Trophoblast cell (in vitro differentiated cells and primary cell): ENCODE results near the gene TNFSF9.

Source experiments
- DNase-seq, 2 donors: peaks; one replicate each; pipeline ENCODE4 v3.0.0-alpha.2; 2016
- H2AFZ ChIP-seq: 2 replicates; pipeline ENCODE4 v1.6.1; 2013; ENCODE audit warnings: low read length, moderate library complexity, mild to moderate bottlenecking; ENCODE audit not compliant: insufficient read depth, poor library complexity
- H2AK5ac ChIP-seq: 2 replicates; pipeline ENCODE4 v1.6.1; 2013; ENCODE audit warnings: mild to moderate bottlenecking, low read length
- H2BK120ac ChIP-seq: 2 replicates; pipeline ENCODE4 v1.6.1; 2013; ENCODE audit warnings: low read length, mild to moderate bottlenecking, moderate library complexity; ENCODE audit not compliant: insufficient read depth, poor library complexity
- H2BK12ac ChIP-seq: 2 replicates; pipeline ENCODE4 v1.6.1; 2013; ENCODE audit warnings: mild to moderate bottlenecking, low read length, moderate library complexity
- H2BK5ac ChIP-seq: 2 replicates; pipeline ENCODE4 v1.6.1; 2013; ENCODE audit warnings: low read length, low read depth, moderate library complexity, mild to moderate bottlenecking; ENCODE audit not compliant: poor library complexity
- H3K14ac ChIP-seq: 2 replicates; pipeline ENCODE4 v1.6.1; 2013; ENCODE audit warnings: mild to moderate bottlenecking, low read length
- H3K18ac ChIP-seq: 2 replicates; pipeline ENCODE4 v1.6.1; 2013; ENCODE audit warnings: mild to moderate bottlenecking, low read length
- H3K23ac ChIP-seq: 2 replicates; pipeline ENCODE4 v1.6.1; 2013; ENCODE audit warnings: low read length
- H3K27ac ChIP-seq: 2 replicates; pipeline ENCODE4 v1.5.1; 2013; ENCODE audit warnings: low read depth, mild to moderate bottlenecking, inconsistent platforms, low read length, moderate library complexity
- H3K27me3 ChIP-seq: 2 replicates; pipeline ENCODE4 v1.6.1; 2013; ENCODE audit warnings: inconsistent platforms, mild to moderate bottlenecking, low read length, moderate library complexity; ENCODE audit not compliant: insufficient read depth
- H3K36me3 ChIP-seq, 2 experiments: 1 replicate in 1 of 2; 2 replicates in 1 of 2; pipeline ENCODE4 v1.6.1; 2013; ENCODE audit warnings: low read length in 2 of 2, mild to moderate bottlenecking in 2 of 2, moderate library complexity in 1 of 2; ENCODE audit not compliant: insufficient read depth in 2 of 2, control insufficient read depth in 1 of 2
- H3K4ac ChIP-seq: 2 replicates; pipeline ENCODE4 v1.6.1; 2013; ENCODE audit warnings: low read depth, mild to moderate bottlenecking, low read length, moderate library complexity
- H3K4me1 ChIP-seq, 2 experiments: 1 replicate in 1 of 2; 2 replicates in 1 of 2; pipeline ENCODE4 v1.6.1; 2013; ENCODE audit warnings: low read length in 2 of 2, mild to moderate bottlenecking in 2 of 2, moderate library complexity in 1 of 2; ENCODE audit not compliant: insufficient read depth in 2 of 2, control insufficient read depth in 1 of 2
- H3K4me2 ChIP-seq: 2 replicates; pipeline ENCODE4 v1.6.1; 2013; ENCODE audit warnings: inconsistent platforms, mild to moderate bottlenecking, low read length, moderate library complexity
- H3K4me3 ChIP-seq: 2 replicates; pipeline ENCODE4 v1.5.1; 2013; ENCODE audit warnings: mild to moderate bottlenecking, low read depth, low read length, inconsistent platforms
- H3K79me1 ChIP-seq: one replicate; pipeline ENCODE4 v1.6.1; 2013; ENCODE audit warnings: low read length
- H3K79me2 ChIP-seq: 2 replicates; pipeline ENCODE4 v1.6.1; 2013; ENCODE audit warnings: low read length, mild to moderate bottlenecking; ENCODE audit not compliant: control insufficient read depth, insufficient read depth, poor library complexity
- H3K9ac ChIP-seq: 2 replicates; pipeline ENCODE4 v1.6.1; 2013; ENCODE audit warnings: mild to moderate bottlenecking, low read length
- H3K9me3 ChIP-seq: 2 replicates; pipeline ENCODE4 v1.6.1; 2013; ENCODE audit warnings: low read depth, mild to moderate bottlenecking, control low read depth, inconsistent platforms, low read length; ENCODE audit not compliant: insufficient read depth
- H4K12ac ChIP-seq: 2 replicates; pipeline ENCODE4 v1.6.1; 2013; ENCODE audit warnings: low read depth, mild to moderate bottlenecking, low read length, moderate library complexity
- H4K8ac ChIP-seq: 2 replicates; pipeline ENCODE4 v1.6.1; 2013; ENCODE audit warnings: low read depth, mild to moderate bottlenecking, low read length, moderate library complexity
- H4K91ac ChIP-seq: one replicate; pipeline ENCODE4 v1.6.1; 2013; ENCODE audit warnings: low read depth, mild to moderate bottlenecking, low read length, moderate library complexity
- WGBS: extraction: QIAGEN DNeasy Blood & Tissue Kit; methylation state at CpG from one replicate; pipeline ENCODE4 v1.1.7; 2013; ENCODE audit warnings: missing lambda C conversion rate; ENCODE audit not compliant: insufficient read length, insufficient coverage; ENCODE audit errors: extremely low coverage; 5-methylcytosine and 5-hydroxymethylcytosine counted together

The TNFSF9 gene

DNA sequence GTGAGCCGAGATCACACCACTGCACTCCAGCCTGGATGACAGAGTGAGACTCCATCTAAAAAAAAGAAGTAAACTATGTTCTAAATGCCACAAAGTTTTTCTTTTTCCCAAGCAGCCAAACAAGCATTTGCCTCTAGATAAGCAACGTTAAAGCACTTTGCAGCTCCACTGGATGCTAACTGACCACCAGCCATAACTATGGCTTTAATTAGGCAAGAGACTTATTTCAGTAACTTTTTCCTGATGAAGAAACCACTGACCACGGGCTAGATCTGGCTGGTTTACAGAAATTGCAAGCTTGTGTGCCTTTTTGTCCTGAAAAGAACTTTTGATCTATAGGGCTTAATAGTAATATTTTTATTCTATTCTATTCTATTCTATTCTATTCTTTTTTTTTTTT is 38.0 kb downstream of the TNFSF9 start:
- H2AK5ac ChIP-seq: no peak overlapping the region
- no peaks in the 10 kb centered on the region for H3K79me1 ChIP-seq
- no peak overlapping the region for H2BK5ac ChIP-seq
- H4K91ac ChIP-seq: no peak overlapping the region
- no peak overlapping the region for H3K14ac ChIP-seq
- H3K27me3 ChIP-seq: no peaks in the 10 kb centered on the region
- H2BK12ac ChIP-seq: no peak overlapping the region
- H3K4me2 ChIP-seq: no peak overlapping the region
- no peak overlapping the region for H3K18ac ChIP-seq
- no peaks in the 10 kb centered on the region for H3K4me1 ChIP-seq
- H3K36me3 ChIP-seq: no peaks in the 10 kb centered on the region
- no peak overlapping the region for H3K4ac ChIP-seq
- peaks cover 3% of the 10 kb centered on the region for H3K9me3 ChIP-seq
- no peak overlapping the region for H3K4me3 ChIP-seq
- no CpG with 5 or more reads among the region's 3 CpGs for WGBS
- H2AFZ ChIP-seq: no peak overlapping the region
- H4K12ac ChIP-seq: no peak overlapping the region
- H3K9ac ChIP-seq: no peak overlapping the region
- H2BK120ac ChIP-seq: no peak overlapping the region
- H4K8ac ChIP-seq: no peak overlapping the region
- H3K79me2 ChIP-seq: no peaks in the 10 kb centered on the region
- H3K27ac ChIP-seq: no peak overlapping the region
- H3K23ac ChIP-seq: no peak overlapping the region
- peak; percentile 74 to 87 for DNase-seq

DNA sequence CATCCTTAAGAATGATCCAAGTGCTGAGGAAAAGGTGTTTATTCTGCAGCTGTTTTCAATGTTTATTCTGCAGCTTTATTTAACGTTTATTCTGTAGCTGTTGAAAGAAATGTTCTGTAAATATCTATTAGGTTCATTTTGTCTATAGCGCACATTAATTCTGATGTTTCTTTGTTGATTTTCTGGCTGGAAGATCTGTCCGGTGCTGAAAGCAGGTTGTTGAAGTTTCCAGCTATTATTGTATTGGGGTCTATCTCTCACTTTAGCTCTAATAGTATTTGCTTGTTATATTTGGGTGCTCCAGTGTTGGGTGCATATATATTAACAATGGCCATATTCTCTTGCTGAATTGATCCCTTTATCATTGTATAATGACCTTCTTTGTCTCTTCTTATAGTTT is 39.9 kb downstream of the TNFSF9 start:
- Histone ChIP-seq H3K27me3 (no peaks in the 10 kb centered on the region), H2BK12ac (no peak overlapping the region), H3K36me3 (no peaks in the 10 kb centered on the region), H3K4ac (no peak overlapping the region), H2BK120ac (no peak overlapping the region), H2BK5ac (no peak overlapping the region), H3K9me3 (peaks cover 2% of the 10 kb centered on the region), H2AFZ (no peak overlapping the region), H4K91ac (no peak overlapping the region), H3K79me2 (no peaks in the 10 kb centered on the region), H3K4me3 (no peak overlapping the region), H3K4me2 (no peak overlapping the region), H4K12ac (no peak overlapping the region), H3K14ac (no peak overlapping the region), H2AK5ac (no peak overlapping the region), H3K27ac (no peak overlapping the region), H3K18ac (no peak overlapping the region), H3K23ac (no peak overlapping the region), H3K9ac (no peak overlapping the region), H3K4me1 (no peaks in the 10 kb centered on the region), H4K8ac (no peak overlapping the region), H3K79me1 (no peaks in the 10 kb centered on the region)
- no CpG with 5 or more reads among the region's 3 CpGs for WGBS
- DNase-seq: no peak

DNA sequence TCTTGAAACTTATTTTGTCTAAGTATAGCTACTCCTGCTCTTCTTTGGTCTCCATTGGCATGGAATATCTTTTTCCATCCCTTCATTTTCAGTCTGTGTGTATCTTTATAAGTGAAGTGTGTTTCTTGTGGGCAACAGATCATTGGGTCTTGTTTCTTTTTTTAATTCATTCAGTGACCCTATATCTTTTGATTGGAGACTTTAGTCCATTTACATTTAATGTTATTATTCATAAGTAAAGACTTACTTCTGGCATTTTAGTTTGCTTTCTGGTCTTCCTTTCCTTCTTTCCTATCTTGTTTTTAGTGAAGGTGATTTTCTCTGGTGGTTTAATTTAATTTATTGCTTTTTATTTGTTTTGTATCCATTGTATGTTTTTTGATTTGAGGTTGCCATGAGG is 40.3 kb downstream of the TNFSF9 start:
- Histone ChIP-seq H3K4ac (no peak overlapping the region), H3K4me3 (no peak overlapping the region), H2BK12ac (no peak overlapping the region), H3K9me3 (peaks cover 2% of the 10 kb centered on the region), H3K27me3 (no peaks in the 10 kb centered on the region), H4K8ac (no peak overlapping the region), H3K27ac (no peak overlapping the region), H4K12ac (no peak overlapping the region), H2AK5ac (no peak overlapping the region), H3K14ac (no peak overlapping the region), H2AFZ (no peak overlapping the region), H3K4me1 (no peaks in the 10 kb centered on the region), H3K9ac (no peak overlapping the region), H3K4me2 (no peak overlapping the region), H3K79me2 (no peaks in the 10 kb centered on the region), H2BK5ac (no peak overlapping the region), H2BK120ac (no peak overlapping the region), H4K91ac (no peak overlapping the region), H3K18ac (no peak overlapping the region), H3K36me3 (no peaks in the 10 kb centered on the region), H3K79me1 (no peaks in the 10 kb centered on the region), H3K23ac (no peak overlapping the region)
- no peak for DNase-seq

DNA sequence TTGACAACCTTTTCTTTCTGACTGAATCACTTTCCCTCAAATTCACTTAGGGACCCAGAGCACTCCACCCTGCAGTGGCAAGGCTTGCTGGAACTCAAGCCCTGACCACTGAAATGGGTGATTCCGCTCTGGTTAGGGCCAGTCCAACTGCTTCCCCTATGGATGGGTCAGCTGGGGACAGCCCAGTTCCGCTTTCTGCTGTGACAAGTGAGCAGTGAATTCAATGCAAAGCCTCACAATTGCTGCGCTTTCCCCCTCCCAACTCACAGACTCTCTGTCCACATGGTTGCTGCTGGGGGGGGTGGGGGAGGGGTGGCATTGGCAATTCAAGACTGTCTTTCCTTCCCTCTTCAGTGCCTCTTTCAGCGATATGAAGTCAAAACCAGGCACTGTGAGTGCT is 41.4 kb downstream of the TNFSF9 start:
- Histone ChIP-seq H3K27me3 (no peaks in the 10 kb centered on the region), H3K18ac (no peak overlapping the region), H2AK5ac (no peak overlapping the region), H2BK5ac (no peak overlapping the region), H3K9ac (no peak overlapping the region), H3K27ac (no peak overlapping the region), H2BK12ac (no peak overlapping the region), H2AFZ (no peak overlapping the region), H3K79me1 (no peaks in the 10 kb centered on the region), H3K14ac (no peak overlapping the region), H4K12ac (no peak overlapping the region), H4K8ac (no peak overlapping the region), H2BK120ac (no peak overlapping the region), H3K79me2 (no peaks in the 10 kb centered on the region), H4K91ac (no peak overlapping the region), H3K4ac (no peak overlapping the region), H3K4me1 (no peaks in the 10 kb centered on the region), H3K9me3 (peaks cover 3% of the 10 kb centered on the region), H3K4me2 (no peak overlapping the region), H3K4me3 (no peak overlapping the region), H3K36me3 (no peaks in the 10 kb centered on the region), H3K23ac (no peak overlapping the region)
- no CpG with 5 or more reads among the region's 4 CpGs for WGBS
- DNase-seq: peak in 1 of 2 donors; percentile 21
